Chondrocyte (in vitro differentiated cells): Measurements from ENCODE around the gene CRIM1. TPM values are rescaled to one million over a fixed set of nuclear protein-coding genes. Genes with fewer than 3 reads are reported as not detected.

ENCODE experiments used
- DNase-seq: peaks from one replicate; pipeline ENCODE4 v3.0.0; 2021; ENCODE audit warnings: mixed read lengths, low spot score
- H3K27ac Mint-ChIP-seq: one replicate; pipeline ENCODE4 v1.8.0; 2021; ENCODE audit warnings: mild to moderate bottlenecking, moderate library complexity, mixed read lengths; ENCODE audit not compliant: unreplicated experiment
- H3K27me3 Mint-ChIP-seq: 2 replicates; pipeline ENCODE4 v1.8.0; 2021; ENCODE audit warnings: low read depth, mixed read lengths
- H3K36me3 Mint-ChIP-seq: 2 replicates; pipeline ENCODE4 v1.8.0; 2021; ENCODE audit warnings: low read depth, mixed read lengths
- H3K4me1 Mint-ChIP-seq: 2 replicates; pipeline ENCODE4 v1.8.0; 2021; ENCODE audit warnings: low read depth, mild to moderate bottlenecking, mixed read lengths
- H3K4me3 Mint-ChIP-seq: one replicate; pipeline ENCODE4 v1.8.0; 2021; ENCODE audit warnings: mild to moderate bottlenecking, moderate library complexity, mixed read lengths; ENCODE audit not compliant: unreplicated experiment
- H3K9me3 Mint-ChIP-seq: 2 replicates; pipeline ENCODE4 v1.8.0; 2021; ENCODE audit warnings: low read depth, mixed read lengths
- CTCF ChIP-seq: fragments of 200-600 bp; sonication (generic); IDR thresholded peaks from 2 replicates; pipeline ENCODE4 v1.5.0; 2021; ENCODE audit warnings: antibody characterized with exemption, mild to moderate bottlenecking, moderate library complexity
- total RNA-seq: library from RNA; stranded (reverse); gene quantifications from 3 replicates; pipeline ENCODE4 v1.2.1, GENCODE V29; 2021

CRIM1 gene
- total RNA-seq, 1 donor from 2014 or later, result 194 TPM

DNA sequence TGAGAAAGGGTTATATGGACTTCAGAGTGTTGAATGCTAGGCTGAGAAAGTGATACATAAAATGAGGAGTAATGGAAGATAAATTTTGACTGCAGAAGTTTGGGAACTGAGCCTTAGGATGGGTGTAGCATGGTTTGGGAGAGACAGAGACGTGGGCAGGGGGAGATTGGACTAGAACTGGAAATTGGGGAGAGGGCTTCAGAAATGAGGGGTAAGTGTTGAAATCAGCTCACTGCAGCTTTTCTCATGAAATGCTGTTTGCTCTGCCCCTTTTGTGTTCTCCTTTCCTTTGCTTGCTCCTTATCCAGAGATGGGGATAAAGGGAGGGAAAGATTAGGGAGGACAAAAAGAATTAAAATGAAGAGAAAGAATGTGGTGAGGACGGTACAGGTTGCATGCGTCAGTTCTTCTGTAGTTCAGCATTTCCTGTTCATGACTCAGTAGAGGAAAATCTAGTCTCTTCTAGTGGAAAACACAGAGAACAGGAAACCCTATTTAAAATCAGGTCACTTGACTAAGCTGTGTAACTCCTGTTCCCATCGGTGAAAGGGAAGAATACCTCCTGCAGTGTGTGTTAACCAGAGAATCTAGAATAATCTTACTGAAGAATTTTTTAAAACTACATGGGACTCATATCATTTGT, 105.6 kb downstream of the CRIM1 start:
- TF ChIP-seq CTCF, result no peak
- H3K36me3 Mint-ChIP-seq, result peaks cover 12% of the 10 kb centered on the region
- H3K4me1 Mint-ChIP-seq, result peaks cover 4% of the 10 kb centered on the region
- H3K9me3 Mint-ChIP-seq, result no peaks in the 10 kb centered on the region
- no peak for DNase-seq
- peak overlapping the region; percentile 6 for H3K4me3 Mint-ChIP-seq
- H3K27me3 Mint-ChIP-seq, result no peaks in the 10 kb centered on the region
- no peak overlapping the region for H3K27ac Mint-ChIP-seq

- H3K9me3 Mint-ChIP-seq, result no peaks in the 10 kb centered on the region
- DNase-seq, result no peak
- peaks cover 20% of the 10 kb centered on the region for H3K36me3 Mint-ChIP-seq
- H3K4me3 Mint-ChIP-seq, result no peak overlapping the region
- H3K4me1 Mint-ChIP-seq, result peaks cover under 1% of the 10 kb centered on the region
- H3K27me3 Mint-ChIP-seq, result no peaks in the 10 kb centered on the region
- H3K27ac Mint-ChIP-seq, result peak overlapping the region; percentile 33
- TF ChIP-seq CTCF, result no peak
Observed at GRCh38 chr2:36462311-36462935, 106.8 kb downstream of the CRIM1 start.

DNA sequence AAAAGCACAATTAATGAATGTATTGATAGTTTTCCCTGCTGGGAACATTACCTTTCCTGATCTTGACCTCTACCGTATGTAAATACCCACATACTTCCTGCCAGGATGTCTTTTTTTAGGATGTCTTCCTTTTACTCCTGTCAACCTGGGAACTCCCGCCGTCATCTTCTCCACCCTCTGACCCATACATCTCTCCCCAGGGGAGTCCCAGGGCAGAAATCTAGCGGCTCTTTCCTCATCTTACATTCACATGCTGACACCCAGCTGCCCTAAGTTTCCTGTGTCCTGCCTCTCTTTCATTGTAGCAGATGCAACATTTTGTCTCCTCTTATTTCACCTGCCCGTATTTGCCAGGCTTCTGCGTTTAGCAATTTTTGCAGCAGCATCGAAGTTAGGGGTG, 107.8 kb downstream of the CRIM1 start:
- peaks cover 22% of the 10 kb centered on the region for H3K36me3 Mint-ChIP-seq
- no peak overlapping the region for H3K4me3 Mint-ChIP-seq
- peak overlapping the region; percentile 60 for H3K27ac Mint-ChIP-seq
- TF ChIP-seq CTCF, result no peak
- DNase-seq, result no peak
- H3K4me1 Mint-ChIP-seq, result peaks cover 8% of the 10 kb centered on the region
- H3K27me3 Mint-ChIP-seq, result no peaks in the 10 kb centered on the region
- no peaks in the 10 kb centered on the region for H3K9me3 Mint-ChIP-seq

DNA sequence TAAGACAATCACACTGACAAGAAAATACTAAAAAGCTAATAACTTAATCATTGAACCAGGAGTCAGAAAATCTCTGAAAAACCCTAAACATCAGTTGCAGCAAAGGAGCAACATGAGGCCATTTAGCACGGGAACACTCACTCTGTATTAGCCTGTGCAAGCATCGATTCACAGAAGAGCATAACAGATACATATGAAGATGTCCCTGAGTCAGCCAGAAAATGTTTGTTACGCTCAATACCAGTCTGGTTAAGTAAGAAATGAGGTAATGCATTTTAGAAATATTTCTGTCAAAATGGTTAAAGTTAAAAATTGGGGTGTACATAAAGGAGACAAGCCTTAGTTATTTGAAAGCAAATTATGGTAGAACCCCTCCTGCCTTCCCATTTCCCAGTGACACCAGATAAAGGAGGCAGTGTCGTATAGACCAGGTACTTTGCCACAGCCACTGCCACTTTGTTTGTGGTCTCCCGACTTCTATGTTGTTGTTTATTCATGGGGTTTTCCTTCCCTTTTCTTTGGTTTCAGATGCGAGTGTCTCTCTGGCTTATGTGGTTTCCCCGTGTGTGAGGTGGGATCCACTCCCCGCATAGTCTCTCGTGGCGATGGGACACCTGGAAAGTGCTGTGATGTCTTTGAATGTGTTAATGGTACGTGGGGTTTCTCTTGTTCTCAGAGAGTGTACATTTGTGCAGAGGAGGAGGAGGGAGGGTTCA, 108.6 kb downstream of the CRIM1 start:
- Mint-ChIP-seq H3K4me3 (no peak overlapping the region), H3K27me3 (no peaks in the 10 kb centered on the region), H3K4me1 (peaks cover 16% of the 10 kb centered on the region), H3K9me3 (no peaks in the 10 kb centered on the region), H3K36me3 (peaks cover 22% of the 10 kb centered on the region), H3K27ac (peak overlapping the region; percentile 77)
- DNase-seq, result no peak
- no peak for TF ChIP-seq CTCF

DNA sequence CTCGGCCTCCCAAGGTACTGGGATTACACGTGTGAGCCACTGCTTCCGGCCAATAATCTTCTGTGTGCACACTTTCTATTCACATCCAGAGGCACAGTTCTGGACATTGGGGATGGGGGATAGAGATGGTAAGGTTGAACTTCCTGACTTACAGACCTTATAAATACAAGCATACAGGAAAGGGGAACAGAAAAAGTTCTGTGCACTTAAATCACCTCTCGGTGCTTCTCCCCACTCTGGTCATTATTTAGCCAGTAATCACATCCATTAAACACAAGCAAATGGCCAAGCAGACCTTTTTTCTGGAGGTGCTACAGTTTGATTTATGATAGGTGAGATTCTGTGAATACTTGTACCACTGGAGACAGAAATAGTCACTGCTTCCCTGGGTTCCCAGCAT, 110.6 kb downstream of the CRIM1 start:
- peaks cover 27% of the 10 kb centered on the region for H3K36me3 Mint-ChIP-seq
- no peak overlapping the region for H3K27ac Mint-ChIP-seq
- no peak for TF ChIP-seq CTCF
- no peak for DNase-seq
- H3K4me1 Mint-ChIP-seq, result peaks cover 34% of the 10 kb centered on the region
- H3K4me3 Mint-ChIP-seq, result no peak overlapping the region
- H3K27me3 Mint-ChIP-seq, result no peaks in the 10 kb centered on the region
- peaks cover 3% of the 10 kb centered on the region for H3K9me3 Mint-ChIP-seq
